CD4-positive, alpha-beta T cell treated with Interleukin-4 for 4 hours (primary cell): ENCODE measurements around the gene RXRA.
A peak's percentile ranks its signal among the peaks of the same experiment; 100 is the strongest.

ENCODE experiments used
- DNase-seq: peaks from one replicate; pipeline ENCODE4 v3.0.0-alpha.2; 2020

RXRA gene

GRCh38 chr9:134384811-134385479 lies 58.7 kb downstream of the RXRA start:
- DNase-seq = no peak

DNA sequence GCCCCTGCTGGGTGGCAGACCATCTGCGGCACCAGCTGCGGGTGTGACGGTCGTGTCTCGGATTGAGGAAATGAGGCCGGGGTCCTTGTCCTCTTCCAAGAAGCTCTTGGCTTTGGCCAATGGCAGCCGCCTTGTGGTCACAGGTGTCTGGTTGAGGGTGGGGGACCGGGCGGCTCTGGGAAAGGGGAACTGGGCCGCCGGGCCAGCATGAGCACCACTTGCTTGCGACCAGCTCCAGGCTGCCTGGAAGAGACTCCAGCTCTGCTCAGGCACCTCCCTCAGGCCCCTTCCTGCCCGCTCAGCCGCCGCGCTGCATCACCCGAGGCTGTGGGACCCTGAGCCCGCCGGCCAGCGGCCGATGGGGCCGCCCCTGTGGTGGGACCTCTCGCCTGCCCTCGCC lies 59.7 kb downstream of the RXRA start:
- DNase-seq = no peak

DNA sequence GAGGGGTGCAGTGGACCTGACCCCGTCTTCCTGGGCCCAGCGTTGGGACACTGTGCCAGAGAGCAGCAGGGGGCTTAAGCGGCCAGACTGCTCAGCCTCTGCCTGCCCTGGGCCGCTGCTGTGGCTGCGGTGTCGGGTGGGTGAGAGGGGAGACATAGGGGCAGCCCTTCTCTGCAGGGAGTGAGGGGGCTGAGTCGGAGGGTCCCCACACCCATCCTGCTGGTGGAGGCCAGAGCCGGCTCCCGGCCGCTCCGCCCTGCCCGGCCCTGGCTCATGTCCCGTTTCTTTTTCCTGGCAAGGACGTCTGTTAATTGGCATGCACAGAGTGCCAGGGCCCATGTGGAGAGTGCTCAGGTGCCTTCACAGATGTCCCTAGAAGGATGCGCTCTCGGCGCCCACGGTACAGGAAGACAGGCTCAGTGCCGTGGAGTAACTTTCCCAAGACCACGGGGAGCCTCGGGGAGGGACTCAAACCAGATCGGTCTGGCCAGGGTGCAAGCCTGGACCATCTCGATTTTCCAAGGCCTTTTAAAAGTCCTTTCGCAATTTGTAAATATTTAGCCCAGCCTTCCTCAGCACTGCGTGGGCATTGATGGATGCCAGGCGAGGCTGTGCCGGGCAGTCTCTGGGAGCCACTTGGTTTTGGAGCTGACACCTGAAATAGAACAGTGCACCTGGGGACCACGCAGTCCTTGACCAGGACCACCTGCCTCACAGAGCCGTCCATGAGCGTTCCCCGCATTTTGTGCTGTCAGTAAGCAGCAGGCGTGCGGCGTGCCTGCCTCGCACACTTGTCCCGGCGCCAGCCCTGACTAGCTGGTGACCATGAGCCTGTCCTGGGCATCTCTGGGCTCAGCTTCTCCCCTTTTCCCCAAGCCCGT lies 60.9 kb downstream of the RXRA start:
- DNase-seq = no peak

GRCh38 chr9:134388289-134388808 lies 62.1 kb downstream of the RXRA start:
- no peak for DNase-seq

- DNase-seq = no peak
These were observed 62.7 kb downstream of the RXRA start for GRCh38 chr9:134388976-134389375.

DNA sequence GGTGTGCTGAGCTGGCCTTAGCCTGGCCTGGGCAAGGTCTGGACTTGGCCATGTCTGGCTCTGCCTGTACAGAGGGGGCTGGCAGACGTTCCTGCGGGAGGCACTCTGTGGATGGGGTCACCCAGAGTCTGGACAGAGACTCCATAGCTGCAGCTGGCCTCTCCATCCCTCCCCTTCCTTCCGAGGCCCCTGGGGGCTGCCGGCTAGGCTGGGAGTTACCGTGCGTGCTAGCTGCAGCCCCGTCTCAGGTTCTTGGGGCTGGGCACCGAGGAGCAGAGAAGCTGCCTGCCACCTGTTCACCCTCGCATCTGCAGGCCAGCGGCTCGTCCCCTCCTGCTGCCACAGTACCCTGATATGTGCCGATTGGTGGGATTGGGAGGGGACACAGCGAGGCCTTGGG lies 63.4 kb downstream of the RXRA start:
- DNase-seq = no peak

- DNase-seq = peak; percentile 67
These were observed 64.3 kb downstream of the RXRA start for GRCh38 chr9:134390537-134390936.

GRCh38 chr9:134390947-134391318 lies 64.7 kb downstream of the RXRA start:
- DNase-seq = no peak

GRCh38 chr9:134391319-134392231 lies 65.3 kb downstream of the RXRA start:
- DNase-seq = peak; percentile 84

DNA sequence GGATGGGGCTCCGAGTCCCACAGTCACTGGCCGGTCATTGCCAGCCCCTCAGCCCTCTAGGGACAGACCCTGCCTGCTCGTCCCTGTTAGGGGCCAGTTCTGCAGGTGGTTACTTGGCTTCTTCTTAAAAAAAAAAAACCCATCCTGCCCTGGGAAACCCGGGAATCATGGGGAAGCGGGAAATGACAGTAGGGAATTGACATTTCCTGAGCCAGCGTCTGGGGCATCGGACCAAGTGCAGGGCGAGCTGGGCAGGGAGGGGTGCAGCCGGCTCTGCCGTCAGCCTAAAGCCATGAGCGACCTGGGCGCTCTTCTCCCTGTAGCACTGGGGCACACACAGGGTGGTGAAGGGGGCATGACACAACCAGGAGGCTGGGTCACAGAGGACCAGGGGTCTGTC lies 66.6 kb downstream of the RXRA start:
- DNase-seq = no peak

GRCh38 chr9:134393582-134394280 lies 67.5 kb downstream of the RXRA start:
- DNase-seq = no peak

GRCh38 chr9:134395002-134395517 lies 68.8 kb downstream of the RXRA start:
- DNase-seq = no peak

DNA sequence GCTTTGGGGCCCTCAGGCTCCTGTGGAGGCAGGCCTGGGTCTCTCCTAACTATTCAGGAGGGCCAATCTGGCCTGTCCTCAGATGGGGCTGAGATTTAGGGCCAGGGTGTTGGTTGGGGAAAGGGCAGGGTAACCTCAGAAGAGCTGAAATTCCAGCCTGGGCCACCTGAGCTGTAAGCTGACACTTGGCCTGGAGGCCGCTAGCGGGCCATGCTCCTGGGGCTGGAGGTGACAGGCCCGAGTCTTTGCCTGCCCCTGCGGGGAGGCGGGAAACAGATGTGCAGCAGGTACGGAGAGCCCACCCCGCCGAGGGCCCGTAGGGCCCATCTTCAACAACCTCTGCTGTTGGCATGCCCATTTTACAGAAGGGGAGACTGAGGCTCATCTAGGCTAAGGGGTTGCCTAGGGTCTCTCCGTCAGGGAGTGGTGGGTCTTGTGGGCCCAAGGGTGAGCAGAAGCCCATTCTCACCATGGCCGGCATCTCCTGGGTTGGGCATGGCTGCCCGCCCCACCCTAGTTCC lies 69.5 kb downstream of the RXRA start:
- DNase-seq = no peak

DNA sequence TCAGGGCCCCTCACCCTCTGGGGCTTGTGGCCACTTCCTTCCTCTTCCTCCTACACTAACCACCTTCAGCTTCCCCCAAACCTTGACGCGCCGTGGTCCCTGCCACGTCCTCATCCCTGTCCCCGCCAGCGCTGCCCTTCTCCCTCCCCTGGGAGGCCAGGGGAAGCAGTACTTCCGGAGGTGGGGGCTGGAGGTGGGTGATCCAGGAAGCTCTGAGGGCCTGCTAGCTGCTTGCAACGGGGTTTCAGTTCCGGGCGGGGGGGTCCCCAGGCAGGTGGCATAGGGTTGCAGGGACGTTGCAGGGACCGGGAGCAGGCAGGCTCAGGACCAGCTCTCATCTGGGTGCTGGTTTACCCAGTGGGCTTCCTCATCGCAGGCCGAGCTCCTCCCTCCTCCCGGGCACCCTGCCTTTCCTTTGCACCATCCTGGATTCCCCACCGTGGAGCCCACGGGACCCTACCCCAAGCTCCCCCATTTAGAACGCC lies 70.0 kb downstream of the RXRA start:
- peak; percentile 40 for DNase-seq

GRCh38 chr9:134396825-134397224 lies 70.6 kb downstream of the RXRA start:
- peak; percentile 51 for DNase-seq

GRCh38 chr9:134398756-134399155 lies 72.5 kb downstream of the RXRA start:
- DNase-seq = no peak

DNA sequence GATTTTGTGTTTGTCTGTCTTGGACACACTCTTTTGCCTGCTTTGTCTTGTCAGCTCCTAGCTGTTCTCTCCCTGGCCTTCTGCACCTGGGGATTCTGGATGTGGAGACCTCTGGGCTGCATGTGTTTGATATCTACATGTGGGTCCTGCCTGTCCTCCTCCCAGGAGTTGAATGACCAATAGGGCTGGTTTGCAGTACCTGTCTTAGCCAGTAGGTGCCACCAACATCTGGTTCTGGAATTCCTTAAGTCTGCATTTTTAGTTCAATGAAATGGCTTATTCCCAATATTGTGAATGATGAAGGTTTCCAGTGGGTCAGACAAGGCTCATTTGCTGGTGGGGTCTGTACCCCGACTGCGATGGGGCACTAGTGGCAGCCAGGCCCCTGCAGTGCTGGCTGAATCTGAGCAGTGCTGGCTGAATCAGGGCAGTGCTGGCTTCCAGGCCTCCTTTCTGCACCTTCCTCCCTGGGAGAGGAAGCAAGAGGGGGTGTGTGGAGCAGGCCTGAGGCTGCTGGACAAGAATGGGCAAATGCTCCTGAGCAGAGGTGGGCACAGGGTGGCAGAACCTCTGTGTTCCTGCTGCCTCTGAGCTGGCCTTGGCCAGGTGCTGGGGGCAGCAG lies 73.3 kb downstream of the RXRA start:
- no peak for DNase-seq

DNA sequence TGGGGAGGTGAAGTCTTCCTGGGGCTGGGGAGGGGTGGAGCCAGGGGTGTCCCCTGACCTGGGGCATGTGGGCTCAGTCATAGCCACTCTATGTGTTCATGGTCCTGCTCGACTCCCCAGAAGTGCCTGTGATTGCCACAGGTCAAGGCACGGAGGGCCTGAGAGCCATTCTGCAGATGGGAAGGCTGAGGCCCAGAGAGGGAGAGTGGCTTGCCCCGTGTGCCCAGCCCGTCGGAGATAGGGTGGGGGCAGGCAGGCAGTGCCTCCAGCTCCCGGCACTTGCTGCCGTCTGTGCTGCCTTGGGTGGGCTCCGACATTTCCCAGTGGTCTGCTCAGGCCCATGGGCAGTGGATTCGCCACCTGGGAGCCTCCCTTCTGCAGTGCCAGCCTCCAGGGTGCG lies 74.0 kb downstream of the RXRA start:
- DNase-seq = no peak

- no peak for DNase-seq
These were observed 75.1 kb downstream of the RXRA start for GRCh38 chr9:134401391-134401790.

- no peak for DNase-seq
These were observed 75.9 kb downstream of the RXRA start for GRCh38 chr9:134402182-134402581.

DNA sequence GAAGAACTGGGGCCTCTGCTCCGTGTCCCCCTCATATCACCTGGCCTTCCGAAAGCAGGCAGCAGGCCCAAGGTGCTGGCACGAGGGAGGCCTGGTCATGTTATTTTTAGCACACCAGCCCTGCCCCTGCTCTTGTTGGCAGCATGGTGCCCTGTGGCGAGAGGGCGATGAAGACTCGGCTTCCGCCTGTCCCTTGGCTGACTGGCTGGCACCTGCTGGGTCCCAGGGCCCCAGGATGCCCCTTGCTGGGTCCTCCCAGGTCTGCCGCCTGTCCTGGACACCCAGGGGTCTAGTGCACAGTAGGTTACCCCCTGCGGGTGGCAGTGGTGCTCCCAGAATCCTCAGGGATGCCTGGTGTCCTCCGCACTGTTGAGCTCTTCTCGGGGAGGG lies 77.0 kb downstream of the RXRA start:
- DNase-seq = no peak
